NT2/D1 (cell line): ENCODE results near the gene SLC7A6OS.

Experiments
- DNase-seq: peaks from one replicate; pipeline ENCODE4 v3.0.0-alpha.2; 2011; ENCODE audit warnings: low read depth, low spot score
- H3K27me3 ChIP-seq: 2 replicates; pipeline ENCODE4 v1.6.0; 2011; ENCODE audit warnings: mild to moderate bottlenecking; ENCODE audit not compliant: insufficient read length, insufficient read depth
- H3K36me3 ChIP-seq: 2 replicates; pipeline ENCODE4 v1.6.1; 2011; ENCODE audit warnings: mild to moderate bottlenecking, low read length, mixed read lengths; ENCODE audit not compliant: insufficient read depth, insufficient read length
- H3K4me1 ChIP-seq: 2 replicates; pipeline ENCODE4 v1.5.1; 2011; ENCODE audit not compliant: insufficient read depth, insufficient read length
- H3K4me3 ChIP-seq: 2 replicates; pipeline ENCODE4 v1.5.1; 2011; ENCODE audit warnings: low read depth; ENCODE audit not compliant: insufficient read length
- H3K9ac ChIP-seq: 2 replicates; pipeline ENCODE4 v1.6.0; 2011; ENCODE audit warnings: low read depth; ENCODE audit not compliant: insufficient read length
- H3K9me3 ChIP-seq: 2 replicates; pipeline ENCODE4 v1.5.1; 2011; ENCODE audit warnings: mild to moderate bottlenecking, low read length; ENCODE audit not compliant: insufficient read depth
- SUZ12 ChIP-seq: IDR thresholded peaks from 2 replicates; pipeline ENCODE4 v1.6.1; 2011; ENCODE audit not compliant: insufficient read length, insufficient read depth; ENCODE audit errors: extremely low read depth
- YY1 ChIP-seq: IDR thresholded peaks from 2 replicates; pipeline ENCODE4 v1.6.1; 2011; ENCODE audit not compliant: insufficient read length, insufficient read depth
- ZNF274 ChIP-seq: IDR thresholded peaks from 2 replicates; pipeline ENCODE4 v1.6.1; 2011; ENCODE audit warnings: mild to moderate bottlenecking, low read depth, low read length

The SLC7A6OS gene

GRCh38 chr16:68310774-68311511 is at the start of gene SLC7A6OS, which contains the start of gene PRMT7:
SLC7A6OS (minus strand) TSS chr16:68310946; CDS start chr16:68310926, 20 bp downstream.
PRMT7 (plus strand) TSS chr16:68311019; CDS start chr16:68315980, 4,961 bp downstream.
- TF ChIP-seq ZNF274 (no peak), YY1 (peak; percentile 87)
- Histone ChIP-seq H3K36me3 (peaks cover 60% of the 10 kb centered on the region), H3K27me3 (no peaks in the 10 kb centered on the region), H3K4me3 (peak within 1 kb of the TSS; percentile 99), H3K9me3 (no peaks in the 10 kb centered on the region), H3K4me1 (no peaks in the 10 kb centered on the region), H3K9ac (peak within 1 kb of the TSS; percentile 100)
- peak; percentile 90 for DNase-seq

DNA sequence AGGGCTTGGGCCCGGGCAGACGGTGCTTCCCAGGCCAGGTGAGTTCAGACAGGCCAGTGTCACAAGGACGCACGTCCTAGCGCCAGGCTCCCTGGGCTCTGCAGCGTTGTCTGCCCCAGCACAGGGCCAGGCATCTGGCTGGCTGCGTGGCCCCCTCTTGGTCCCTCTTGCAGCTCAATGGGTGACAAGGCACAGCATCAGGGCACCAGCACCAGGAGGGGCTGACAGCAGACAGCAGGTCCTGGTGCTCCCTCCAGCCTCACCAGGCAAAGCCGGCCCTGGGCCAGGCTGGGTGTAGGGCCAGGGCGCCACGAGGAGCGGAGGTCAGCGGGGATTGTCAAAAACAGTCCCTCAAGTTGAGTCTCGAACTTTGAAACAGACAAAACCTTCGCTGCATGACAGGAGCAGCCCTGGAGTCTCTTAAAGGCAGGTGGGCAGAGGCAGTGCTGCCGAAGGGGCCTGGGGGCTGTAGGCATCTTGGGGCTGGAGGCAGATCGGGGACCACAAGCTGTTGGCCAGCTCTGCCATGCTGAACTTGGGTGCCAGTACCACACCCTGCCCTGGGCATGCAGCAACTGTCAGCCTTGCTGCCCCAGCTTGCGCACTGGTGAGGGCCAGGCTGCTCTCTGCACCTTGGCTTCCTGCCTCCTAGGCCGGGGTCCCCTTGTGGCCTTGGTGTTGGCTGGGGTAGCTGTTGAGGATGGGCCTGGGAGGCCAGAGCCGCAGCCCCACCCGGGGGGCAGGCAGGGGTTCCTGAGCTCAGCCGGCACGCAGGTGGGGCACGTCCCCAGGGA is 48.8 kb upstream of the SLC7A6OS start:
- Histone ChIP-seq H3K9me3 (no peaks in the 10 kb centered on the region), H3K9ac (no peak overlapping the region), H3K4me1 (peaks cover 17% of the 10 kb centered on the region), H3K4me3 (no peak overlapping the region), H3K27me3 (no peaks in the 10 kb centered on the region), H3K36me3 (peaks cover 65% of the 10 kb centered on the region)
- TF ChIP-seq ZNF274: no peak
- no peak for TF ChIP-seq YY1
- no peak for TF ChIP-seq SUZ12
- no peak for DNase-seq

DNA sequence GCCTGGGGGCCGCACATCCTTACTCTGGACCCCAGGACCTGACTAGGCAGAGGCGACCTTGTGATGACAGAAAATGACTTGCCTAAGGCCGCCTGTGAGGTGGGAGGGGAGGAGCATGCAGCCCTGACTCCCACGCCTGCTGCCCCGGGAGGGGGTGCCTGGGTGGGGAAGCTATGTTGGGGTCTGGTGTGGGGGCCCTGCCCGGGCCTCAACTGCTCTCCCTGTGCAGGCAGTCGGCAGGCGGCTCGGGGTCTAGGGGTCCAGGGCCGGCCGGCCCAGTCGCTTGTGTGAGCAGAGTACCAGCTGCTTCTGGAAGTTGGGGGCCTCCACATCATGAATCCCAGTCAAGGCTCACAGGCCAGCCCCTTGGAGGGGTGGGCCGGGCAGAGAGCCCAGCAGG is 48.2 kb upstream of the SLC7A6OS start:
- H3K9me3 ChIP-seq: no peaks in the 10 kb centered on the region
- H3K27me3 ChIP-seq: no peaks in the 10 kb centered on the region
- DNase-seq: no peak
- TF ChIP-seq SUZ12: no peak
- TF ChIP-seq ZNF274: no peak
- TF ChIP-seq YY1: no peak
- H3K4me3 ChIP-seq: no peak overlapping the region
- peaks cover 11% of the 10 kb centered on the region for H3K4me1 ChIP-seq
- H3K9ac ChIP-seq: no peak overlapping the region
- H3K36me3 ChIP-seq: peaks cover 71% of the 10 kb centered on the region

- Histone ChIP-seq H3K9ac (no peak overlapping the region), H3K9me3 (no peaks in the 10 kb centered on the region), H3K36me3 (peaks cover 81% of the 10 kb centered on the region), H3K4me3 (no peak overlapping the region), H3K4me1 (peaks cover 3% of the 10 kb centered on the region), H3K27me3 (no peaks in the 10 kb centered on the region)
- DNase-seq: no peak
- TF ChIP-seq YY1: no peak
- TF ChIP-seq ZNF274: no peak
- TF ChIP-seq SUZ12: no peak
Observed at GRCh38 chr16:68357923-68358322, 47.2 kb upstream of the SLC7A6OS start.

GRCh38 chr16:68357521-68357922 is 46.8 kb upstream of the SLC7A6OS start:
- peaks cover 85% of the 10 kb centered on the region for H3K36me3 ChIP-seq
- H3K9me3 ChIP-seq: no peaks in the 10 kb centered on the region
- H3K4me3 ChIP-seq: no peak overlapping the region
- no peaks in the 10 kb centered on the region for H3K27me3 ChIP-seq
- TF ChIP-seq YY1 (no peak), ZNF274 (no peak), SUZ12 (no peak)
- peaks cover 3% of the 10 kb centered on the region for H3K4me1 ChIP-seq
- no peak overlapping the region for H3K9ac ChIP-seq
- no peak for DNase-seq

DNA sequence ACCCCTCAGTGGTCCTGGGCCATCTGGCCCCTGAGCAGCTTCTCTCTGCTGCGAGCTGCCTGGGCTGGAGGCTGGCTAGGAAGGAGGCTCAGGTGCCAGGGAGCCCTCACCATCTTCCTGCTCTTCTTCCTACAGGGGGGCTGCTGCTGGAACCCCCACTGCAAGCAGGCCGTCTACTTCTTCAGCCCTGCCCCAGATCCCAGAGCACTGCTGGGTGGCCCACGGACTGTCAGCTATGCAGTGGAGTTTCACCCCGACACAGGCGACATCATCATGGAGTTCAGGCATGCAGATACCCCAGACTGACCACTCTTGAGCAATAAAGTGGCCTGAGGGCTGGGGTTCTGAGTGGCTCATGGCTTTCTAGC is 46.2 kb upstream of the SLC7A6OS start:
- peaks cover 3% of the 10 kb centered on the region for H3K4me1 ChIP-seq
- no peak overlapping the region for H3K4me3 ChIP-seq
- TF ChIP-seq YY1 (no peak), ZNF274 (no peak), SUZ12 (no peak)
- peaks cover 89% of the 10 kb centered on the region for H3K36me3 ChIP-seq
- H3K9ac ChIP-seq: no peak overlapping the region
- no peaks in the 10 kb centered on the region for H3K27me3 ChIP-seq
- no peak for DNase-seq
- no peaks in the 10 kb centered on the region for H3K9me3 ChIP-seq

DNA sequence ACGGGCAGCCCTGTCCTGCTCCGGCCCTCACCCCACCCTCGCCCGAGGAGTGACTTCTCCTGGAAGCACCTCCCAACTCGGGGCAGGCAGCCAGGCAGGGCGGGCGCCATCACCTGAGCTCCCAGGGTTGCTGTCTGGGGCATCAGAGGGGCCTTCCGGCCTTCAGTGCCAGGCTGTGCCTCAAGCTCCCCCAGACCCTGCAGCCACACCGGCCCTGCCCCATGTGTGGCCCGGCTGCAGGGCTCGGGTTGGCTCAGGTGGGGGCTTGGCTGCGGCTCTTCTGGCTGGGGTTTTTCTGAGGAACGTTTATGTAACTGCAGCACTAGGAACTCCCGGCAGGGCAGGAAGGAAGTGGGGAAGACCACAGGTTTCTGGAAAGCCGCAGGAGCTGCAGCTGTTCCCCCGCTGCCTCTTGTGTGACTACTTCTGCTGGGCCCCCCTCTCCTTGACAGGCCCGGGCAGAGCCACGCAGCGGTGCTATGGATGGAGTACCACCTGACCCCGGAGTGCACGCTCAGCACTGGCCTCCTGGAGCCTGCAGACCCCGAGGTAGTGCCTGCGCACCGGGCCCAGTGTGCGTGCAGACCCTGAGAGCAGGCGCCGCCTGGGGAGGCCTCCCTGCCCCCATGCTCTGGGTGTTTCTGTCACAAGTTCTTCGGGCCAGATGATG is 45.6 kb upstream of the SLC7A6OS start:
- Histone ChIP-seq H3K9me3 (no peaks in the 10 kb centered on the region), H3K36me3 (peaks cover 94% of the 10 kb centered on the region), H3K27me3 (no peaks in the 10 kb centered on the region), H3K4me3 (no peak overlapping the region), H3K9ac (no peak overlapping the region), H3K4me1 (peaks cover 3% of the 10 kb centered on the region)
- TF ChIP-seq ZNF274: no peak
- TF ChIP-seq SUZ12: no peak
- no peak for TF ChIP-seq YY1
- DNase-seq: no peak
